ENCODE results near the gene HLA-DPB1.
A peak's percentile ranks its signal among the peaks of the same experiment; 100 is the strongest.

HLA-DPB1 gene

GRCh38 chr6:33108307-33108706 lies 32.5 kb downstream of the HLA-DPB1 start:
- no peaks in the 10 kb centered on the region for H3K36me3 ChIP-seq (ENCODE audit: control insufficient read depth in 1 of 2, insufficient read depth in 2 of 2, low read length in 2 of 2)
- peaks cover 2% of the 10 kb centered on the region for H3K9me3 ChIP-seq (ENCODE audit: insufficient read depth, low read depth, low read length)
- no peak overlapping the region for H3K9ac ChIP-seq (ENCODE audit: low read length)
- H3K4me2 ChIP-seq (ENCODE audit: low read length): no peak overlapping the region
- H2AK5ac ChIP-seq (ENCODE audit: low read length): no peak overlapping the region
- H4K8ac ChIP-seq (ENCODE audit: low read depth, low read length): no peak overlapping the region
- H3K4me3 ChIP-seq (ENCODE audit: low read depth, low read length): no peak overlapping the region
- no peak overlapping the region for H2BK12ac ChIP-seq (ENCODE audit: low read length)
- no peak overlapping the region for H3K27ac ChIP-seq (ENCODE audit: low read depth, low read length)
- no CpG with 5 or more reads among the region's 2 CpGs for WGBS (ENCODE audit: extremely low coverage, insufficient coverage, insufficient read length)
- no peak overlapping the region for H3K4ac ChIP-seq (ENCODE audit: low read depth, low read length)
- no peak overlapping the region for H2BK5ac ChIP-seq (ENCODE audit: low read depth, low read length, poor library complexity)
- H3K23ac ChIP-seq (ENCODE audit: low read length): no peak overlapping the region
- no peak for DNase-seq
- H3K14ac ChIP-seq (ENCODE audit: low read length): no peak overlapping the region
- H2AFZ ChIP-seq (ENCODE audit: insufficient read depth, low read length, poor library complexity): no peak overlapping the region
- no peaks in the 10 kb centered on the region for H3K27me3 ChIP-seq (ENCODE audit: insufficient read depth, low read length)
- H4K12ac ChIP-seq (ENCODE audit: low read depth, low read length): no peak overlapping the region
- H3K4me1 ChIP-seq (ENCODE audit: control insufficient read depth in 1 of 2, insufficient read depth in 2 of 2, low read length in 2 of 2): no peaks in the 10 kb centered on the region
- no peak overlapping the region for H4K91ac ChIP-seq (ENCODE audit: low read depth, low read length)
- no peak overlapping the region for H3K18ac ChIP-seq (ENCODE audit: low read length)
- H3K79me1 ChIP-seq (ENCODE audit: low read length): no peaks in the 10 kb centered on the region
- no peak overlapping the region for H2BK120ac ChIP-seq (ENCODE audit: insufficient read depth, low read length, poor library complexity)
- no peaks in the 10 kb centered on the region for H3K79me2 ChIP-seq (ENCODE audit: control insufficient read depth, insufficient read depth, low read length, poor library complexity)

DNA sequence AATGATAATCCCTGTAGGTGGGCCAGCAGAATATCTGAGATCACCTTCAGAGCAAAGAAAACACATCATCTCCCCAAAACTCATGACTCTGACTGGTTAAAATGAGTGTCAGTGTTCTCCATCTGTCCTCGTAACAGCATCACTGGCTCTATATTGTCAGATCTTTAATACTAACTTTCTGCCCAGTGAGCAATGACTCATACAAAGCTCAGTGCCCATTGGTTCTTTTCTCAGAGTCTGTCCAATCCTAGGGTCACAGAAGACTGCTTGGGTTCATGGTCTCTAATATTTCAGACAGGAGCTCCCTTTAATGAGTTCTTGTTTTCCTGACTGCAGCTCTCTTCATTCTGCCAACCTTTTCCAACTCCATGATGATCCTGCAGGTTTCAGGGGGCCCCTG lies 36.4 kb downstream of the HLA-DPB1 start:
- Histone ChIP-seq H2BK120ac (ENCODE audit: insufficient read depth, low read length, poor library complexity) (no peak overlapping the region), H2BK12ac (ENCODE audit: low read length) (no peak overlapping the region), H2BK5ac (ENCODE audit: low read depth, low read length, poor library complexity) (no peak overlapping the region), H3K79me1 (ENCODE audit: low read length) (no peaks in the 10 kb centered on the region), H3K79me2 (ENCODE audit: control insufficient read depth, insufficient read depth, low read length, poor library complexity) (no peaks in the 10 kb centered on the region), H3K14ac (ENCODE audit: low read length) (no peak overlapping the region), H3K18ac (ENCODE audit: low read length) (no peak overlapping the region), H3K4me3 (ENCODE audit: low read depth, low read length) (no peak overlapping the region), H3K36me3 (ENCODE audit: control insufficient read depth in 1 of 2, insufficient read depth in 2 of 2, low read length in 2 of 2) (no peaks in the 10 kb centered on the region), H3K27ac (ENCODE audit: low read depth, low read length) (no peak overlapping the region), H4K8ac (ENCODE audit: low read depth, low read length) (no peak overlapping the region), H4K91ac (ENCODE audit: low read depth, low read length) (no peak overlapping the region), H3K4ac (ENCODE audit: low read depth, low read length) (no peak overlapping the region), H3K4me1 (ENCODE audit: control insufficient read depth in 1 of 2, insufficient read depth in 2 of 2, low read length in 2 of 2) (peaks cover 5% of the 10 kb centered on the region in 2 experiments), H3K4me2 (ENCODE audit: low read length) (no peak overlapping the region), H4K12ac (ENCODE audit: low read depth, low read length) (no peak overlapping the region), H3K9ac (ENCODE audit: low read length) (no peak overlapping the region), H3K27me3 (ENCODE audit: insufficient read depth, low read length) (peaks cover 3% of the 10 kb centered on the region), H3K9me3 (ENCODE audit: insufficient read depth, low read depth, low read length) (no peaks in the 10 kb centered on the region), H3K23ac (ENCODE audit: low read length) (no peak overlapping the region), H2AK5ac (ENCODE audit: low read length) (no peak overlapping the region), H2AFZ (ENCODE audit: insufficient read depth, low read length, poor library complexity) (no peak overlapping the region)
- DNase-seq: peak in 1 of 2 donors; percentile 33
- WGBS (ENCODE audit: extremely low coverage, insufficient coverage, insufficient read length): no CpG with 5 or more reads among the region's 1 CpG

GRCh38 chr6:33113755-33114154 lies 38.0 kb downstream of the HLA-DPB1 start:
- no peak overlapping the region for H3K23ac ChIP-seq (ENCODE audit: low read length)
- no peaks in the 10 kb centered on the region for H3K79me2 ChIP-seq (ENCODE audit: control insufficient read depth, insufficient read depth, low read length, poor library complexity)
- H2BK12ac ChIP-seq (ENCODE audit: low read length): no peak overlapping the region
- DNase-seq: no peak
- no peak overlapping the region for H3K18ac ChIP-seq (ENCODE audit: low read length)
- no peak overlapping the region for H4K91ac ChIP-seq (ENCODE audit: low read depth, low read length)
- H4K8ac ChIP-seq (ENCODE audit: low read depth, low read length): no peak overlapping the region
- WGBS (ENCODE audit: extremely low coverage, insufficient coverage, insufficient read length): no CpG with 5 or more reads among the region's 7 CpGs
- peaks cover 7% of the 10 kb centered on the region for H3K27me3 ChIP-seq (ENCODE audit: insufficient read depth, low read length)
- H3K14ac ChIP-seq (ENCODE audit: low read length): no peak overlapping the region
- no peak overlapping the region for H2AK5ac ChIP-seq (ENCODE audit: low read length)
- no peaks in the 10 kb centered on the region for H3K36me3 ChIP-seq (ENCODE audit: control insufficient read depth in 1 of 2, insufficient read depth in 2 of 2, low read length in 2 of 2)
- peaks cover 11 to 15% of the 10 kb centered on the region in 2 experiments for H3K4me1 ChIP-seq (ENCODE audit: control insufficient read depth in 1 of 2, insufficient read depth in 2 of 2, low read length in 2 of 2)
- no peaks in the 10 kb centered on the region for H3K79me1 ChIP-seq (ENCODE audit: low read length)
- no peaks in the 10 kb centered on the region for H3K9me3 ChIP-seq (ENCODE audit: insufficient read depth, low read depth, low read length)
- no peak overlapping the region for H2BK120ac ChIP-seq (ENCODE audit: insufficient read depth, low read length, poor library complexity)
- no peak overlapping the region for H3K4me3 ChIP-seq (ENCODE audit: low read depth, low read length)
- no peak overlapping the region for H3K4me2 ChIP-seq (ENCODE audit: low read length)
- H2AFZ ChIP-seq (ENCODE audit: insufficient read depth, low read length, poor library complexity): no peak overlapping the region
- no peak overlapping the region for H3K27ac ChIP-seq (ENCODE audit: low read depth, low read length)
- no peak overlapping the region for H3K4ac ChIP-seq (ENCODE audit: low read depth, low read length)
- no peak overlapping the region for H3K9ac ChIP-seq (ENCODE audit: low read length)
- no peak overlapping the region for H4K12ac ChIP-seq (ENCODE audit: low read depth, low read length)
- no peak overlapping the region for H2BK5ac ChIP-seq (ENCODE audit: low read depth, low read length, poor library complexity)

- no peaks in the 10 kb centered on the region for H3K79me2 ChIP-seq (ENCODE audit: control insufficient read depth, insufficient read depth, low read length, poor library complexity)
- H3K14ac ChIP-seq (ENCODE audit: low read length): no peak overlapping the region
- no peak overlapping the region for H2BK5ac ChIP-seq (ENCODE audit: low read depth, low read length, poor library complexity)
- H2AK5ac ChIP-seq (ENCODE audit: low read length): no peak overlapping the region
- H3K4me1 ChIP-seq (ENCODE audit: control insufficient read depth in 1 of 2, insufficient read depth in 2 of 2, low read length in 2 of 2): peaks cover 11 to 15% of the 10 kb centered on the region in 2 experiments
- H3K36me3 ChIP-seq (ENCODE audit: control insufficient read depth in 1 of 2, insufficient read depth in 2 of 2, low read length in 2 of 2): no peaks in the 10 kb centered on the region
- H4K12ac ChIP-seq (ENCODE audit: low read depth, low read length): no peak overlapping the region
- no peak overlapping the region for H3K18ac ChIP-seq (ENCODE audit: low read length)
- H3K23ac ChIP-seq (ENCODE audit: low read length): no peak overlapping the region
- H3K27me3 ChIP-seq (ENCODE audit: insufficient read depth, low read length): peaks cover 7% of the 10 kb centered on the region
- H2BK120ac ChIP-seq (ENCODE audit: insufficient read depth, low read length, poor library complexity): no peak overlapping the region
- no peak overlapping the region for H4K91ac ChIP-seq (ENCODE audit: low read depth, low read length)
- no peak overlapping the region for H3K27ac ChIP-seq (ENCODE audit: low read depth, low read length)
- no peak overlapping the region for H3K4ac ChIP-seq (ENCODE audit: low read depth, low read length)
- no peak overlapping the region for H3K4me3 ChIP-seq (ENCODE audit: low read depth, low read length)
- no peak overlapping the region for H4K8ac ChIP-seq (ENCODE audit: low read depth, low read length)
- no peak overlapping the region for H3K9ac ChIP-seq (ENCODE audit: low read length)
- no peaks in the 10 kb centered on the region for H3K9me3 ChIP-seq (ENCODE audit: insufficient read depth, low read depth, low read length)
- DNase-seq: no peak
- H3K4me2 ChIP-seq (ENCODE audit: low read length): no peak overlapping the region
- no peak overlapping the region for H2AFZ ChIP-seq (ENCODE audit: insufficient read depth, low read length, poor library complexity)
- H3K79me1 ChIP-seq (ENCODE audit: low read length): no peaks in the 10 kb centered on the region
- H2BK12ac ChIP-seq (ENCODE audit: low read length): no peak overlapping the region
These were observed 38.6 kb downstream of the HLA-DPB1 start for GRCh38 chr6:33114406-33114805.
